ENCODE data around the gene PLD1.
"Not testable (repeated sequence)": the region's sequence is repeated elsewhere in the genome, so short reads cannot be mapped to it uniquely, and the experiment has no call there.

The PLD1 gene

DNA sequence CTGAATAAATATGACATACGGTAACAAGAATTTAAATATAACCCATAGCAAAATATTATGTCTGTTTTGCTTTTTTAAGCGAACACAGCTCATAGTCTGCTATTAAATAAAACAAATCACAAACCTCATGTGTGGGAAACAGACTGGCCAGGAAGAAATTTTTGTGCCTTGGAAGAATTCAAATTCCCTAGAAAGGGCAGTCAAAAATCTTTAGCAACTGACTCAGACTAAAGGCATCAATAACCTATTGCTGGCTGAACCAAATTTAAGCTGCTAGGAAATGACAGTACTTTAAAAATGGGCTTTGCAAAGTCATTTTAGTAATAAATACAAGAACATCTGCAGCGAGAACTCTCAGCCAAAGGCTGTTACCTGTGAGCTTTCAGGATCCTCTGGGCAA is 151.4 kb downstream of the PLD1 start:
- DNase-seq (ENCODE audit: low spot score): no peak

DNA sequence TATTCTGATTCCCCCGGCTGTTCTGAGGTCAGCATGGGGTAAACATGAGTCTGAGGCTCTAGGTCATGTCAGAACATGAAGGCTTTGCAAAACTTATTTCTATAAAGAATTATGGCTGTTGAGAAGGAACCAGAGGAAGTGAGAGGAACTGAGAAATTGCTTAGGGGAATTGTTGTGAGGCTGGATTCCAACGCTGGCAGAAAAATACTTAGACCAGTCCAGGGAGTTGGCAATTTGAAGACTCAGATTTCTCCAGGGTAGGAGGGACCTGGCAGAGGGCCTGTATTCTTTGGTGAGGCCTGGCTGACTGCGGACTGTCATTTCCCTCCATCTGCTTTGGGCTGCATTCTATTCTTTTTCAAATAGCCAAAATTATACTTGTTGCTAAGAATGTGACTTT is 155.5 kb downstream of the PLD1 start:
- DNase-seq (ENCODE audit: low spot score): no peak

DNA sequence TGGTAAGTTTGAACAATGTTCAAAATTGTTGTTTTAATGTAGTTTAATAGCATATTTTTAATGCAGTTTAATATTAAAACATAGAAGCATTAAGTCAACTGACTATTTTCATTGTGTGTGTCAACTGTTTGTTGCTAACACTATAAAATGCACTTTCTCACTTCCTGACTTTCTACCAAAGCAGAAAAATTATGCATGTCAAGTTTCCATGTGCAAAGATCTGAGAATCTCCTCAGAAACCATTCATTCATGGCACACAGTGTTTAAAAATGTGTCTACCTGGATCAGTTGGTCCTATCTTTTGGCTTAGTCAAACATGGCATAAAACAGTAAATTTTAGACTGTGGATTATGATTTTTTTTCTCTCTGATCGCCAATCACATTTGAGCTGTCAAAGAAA is 156.0 kb downstream of the PLD1 start:
- no peak for DNase-seq (ENCODE audit: low spot score)

DNA sequence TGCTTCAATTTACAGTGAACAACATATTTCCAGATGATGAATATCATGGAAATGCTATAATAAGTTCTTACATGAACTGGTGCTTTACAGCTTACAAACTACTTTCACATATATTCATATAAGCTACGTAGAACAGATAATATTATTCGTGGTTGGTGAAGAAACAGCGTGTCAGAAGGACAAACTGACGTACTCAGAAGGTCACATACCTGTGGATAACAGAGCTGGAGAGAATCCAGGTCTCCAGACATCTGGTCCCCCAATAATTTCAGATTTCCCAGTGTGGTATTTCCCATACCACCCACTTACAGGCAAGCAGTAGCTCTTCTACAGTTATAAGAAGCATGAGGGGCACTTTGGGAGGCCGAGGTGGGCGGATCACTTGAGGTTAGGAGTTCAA is 156.6 kb downstream of the PLD1 start:
- DNase-seq (ENCODE audit: low spot score): no peak

DNA sequence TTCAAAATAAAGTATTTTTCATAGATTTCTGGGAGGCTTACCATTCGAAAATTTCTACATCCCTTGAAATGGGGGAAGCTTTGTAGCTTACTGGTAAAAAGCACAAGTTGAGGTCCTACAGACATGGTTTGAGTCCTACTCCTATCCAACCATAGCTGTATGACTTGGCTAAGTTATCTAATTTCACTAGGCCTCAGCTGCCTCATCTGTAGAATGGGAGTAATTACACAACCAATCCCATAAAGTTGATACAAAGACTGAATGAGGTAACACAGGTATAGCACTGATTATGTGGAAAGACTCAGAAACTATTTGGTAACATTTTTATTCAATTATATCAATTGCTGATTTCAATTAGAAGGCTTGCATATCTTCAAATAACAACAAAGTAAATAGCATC is 157.4 kb downstream of the PLD1 start:
- no peak for DNase-seq (ENCODE audit: low spot score)

DNA sequence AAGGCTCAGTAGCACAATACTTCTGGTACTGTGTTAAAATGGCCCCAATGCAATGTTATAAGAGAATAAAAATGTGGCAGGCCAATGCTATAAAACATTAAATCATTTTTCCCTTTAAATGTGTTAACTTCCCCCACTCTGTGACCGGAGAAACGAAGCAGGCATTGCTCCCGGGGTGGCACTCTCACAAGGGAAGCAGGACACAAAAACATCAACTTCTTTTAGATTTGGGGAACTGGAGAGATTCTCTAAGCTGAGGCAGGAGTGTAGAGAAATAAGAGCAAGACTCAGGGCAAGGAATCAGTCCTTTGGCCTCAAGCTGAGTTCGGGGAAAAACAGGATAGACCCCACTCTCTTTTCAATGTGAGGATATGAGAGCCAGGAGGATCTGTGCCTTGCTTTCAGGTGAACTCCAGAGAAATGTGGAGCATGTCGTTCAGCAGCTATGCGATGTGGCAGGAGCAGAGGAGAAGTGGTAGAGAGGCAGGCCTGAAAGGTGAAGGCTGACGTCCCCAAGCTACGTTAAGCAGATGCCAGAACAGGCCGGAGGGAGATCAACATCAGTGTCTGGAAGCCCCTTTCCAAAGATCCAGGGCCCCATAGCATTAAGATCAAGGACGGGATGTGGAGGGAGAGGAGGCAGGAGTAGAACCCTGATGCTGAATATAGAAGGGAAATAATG is 160.2 kb downstream of the PLD1 start:
- DNase-seq (ENCODE audit: low spot score): no peak

DNA sequence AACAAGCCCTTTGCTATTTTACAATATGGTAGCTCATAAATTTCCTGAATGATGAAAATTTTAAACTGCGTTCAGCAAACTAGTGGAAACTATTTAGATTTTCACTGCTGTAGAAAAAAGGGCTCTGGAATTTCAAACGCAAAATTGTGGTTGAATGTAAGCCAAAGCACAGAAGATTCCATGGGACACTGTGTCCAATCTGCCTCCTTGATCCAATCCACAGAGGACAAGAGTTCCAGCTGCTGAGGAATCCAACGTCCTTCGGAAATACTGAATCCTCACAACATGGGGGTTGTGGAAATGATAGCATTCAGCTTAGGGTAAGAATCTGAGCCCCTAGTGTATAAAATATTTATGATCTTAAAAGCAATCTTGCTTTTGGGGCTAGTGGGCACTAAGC is 161.0 kb downstream of the PLD1 start:
- no peak for DNase-seq (ENCODE audit: low spot score)

DNA sequence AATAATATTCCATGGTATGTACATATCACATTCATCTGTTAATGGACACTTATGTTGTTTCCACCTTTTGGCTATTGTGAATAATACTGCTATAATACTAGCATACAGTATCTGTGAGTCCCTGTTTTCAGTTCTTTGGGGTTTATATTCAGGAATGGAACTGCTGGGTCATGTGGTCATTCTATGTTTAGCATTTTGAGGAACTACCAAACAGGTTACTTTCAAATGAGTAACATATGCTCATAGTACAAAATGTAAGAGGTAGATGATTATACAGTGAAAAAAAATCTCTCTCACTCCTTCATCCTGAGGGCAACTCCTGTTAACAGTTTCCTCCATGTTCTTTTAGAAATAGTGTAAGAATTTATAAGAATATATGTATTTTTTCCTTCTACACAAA is 162.2 kb downstream of the PLD1 start:
- DNase-seq (ENCODE audit: low spot score): no peak

DNA sequence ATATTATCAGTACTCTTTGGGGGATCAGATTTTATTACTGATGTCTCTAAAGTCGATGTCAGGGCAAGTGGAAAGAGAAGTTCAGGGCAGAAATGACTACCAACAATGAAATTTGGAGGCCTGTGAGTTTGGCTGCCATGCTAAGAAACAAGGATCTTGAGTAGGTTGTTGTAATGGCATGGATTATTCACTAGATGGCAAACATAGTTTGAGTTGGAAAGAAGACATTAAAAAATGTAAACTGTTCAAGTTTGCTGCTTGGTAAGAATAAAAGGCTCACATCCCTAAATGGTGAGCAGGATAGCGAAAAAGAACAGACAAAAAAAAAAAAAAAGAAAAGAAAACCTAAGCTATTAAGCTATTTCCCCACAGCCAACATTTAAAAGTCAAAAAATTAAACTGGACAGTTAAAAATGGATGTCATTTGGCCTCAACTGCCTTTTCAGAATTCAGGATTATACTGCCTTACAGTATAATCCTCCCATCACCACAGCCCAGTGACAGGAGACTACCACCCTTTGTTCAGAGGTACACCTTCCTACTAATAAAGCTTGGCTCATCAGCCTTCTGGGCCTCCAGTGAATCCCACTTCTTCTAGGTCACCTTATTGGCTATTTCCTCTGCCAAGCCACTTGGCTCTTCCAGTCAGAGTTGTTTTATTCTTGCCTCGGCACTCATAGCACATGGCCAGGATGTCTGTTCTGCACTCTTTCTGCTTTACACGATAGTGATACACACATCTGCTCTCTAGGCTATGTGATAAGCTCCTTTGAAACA is 163.7 kb downstream of the PLD1 start:
- DNase-seq (ENCODE audit: low spot score): peak; percentile 20

DNA sequence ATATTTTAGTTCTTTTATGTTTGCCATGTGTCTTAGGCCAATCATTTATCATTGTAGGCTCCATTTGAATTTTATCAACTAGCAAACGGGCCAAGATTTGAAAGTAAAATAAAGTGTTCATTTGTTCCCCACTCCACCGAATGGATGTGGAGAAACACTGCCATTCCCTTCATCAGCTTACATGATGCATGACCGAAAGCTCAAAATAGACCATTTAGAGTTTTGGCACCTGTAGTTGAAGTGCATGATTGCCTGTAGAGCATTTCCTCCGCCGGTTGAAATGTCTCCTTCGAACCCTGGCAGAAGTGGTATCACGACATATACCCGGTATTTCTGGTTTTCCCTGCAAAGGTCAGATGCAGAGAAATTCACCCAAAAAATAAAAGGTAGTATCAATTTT is 165.6 kb downstream of the PLD1 start:
- no peak for DNase-seq (ENCODE audit: low spot score)

DNA sequence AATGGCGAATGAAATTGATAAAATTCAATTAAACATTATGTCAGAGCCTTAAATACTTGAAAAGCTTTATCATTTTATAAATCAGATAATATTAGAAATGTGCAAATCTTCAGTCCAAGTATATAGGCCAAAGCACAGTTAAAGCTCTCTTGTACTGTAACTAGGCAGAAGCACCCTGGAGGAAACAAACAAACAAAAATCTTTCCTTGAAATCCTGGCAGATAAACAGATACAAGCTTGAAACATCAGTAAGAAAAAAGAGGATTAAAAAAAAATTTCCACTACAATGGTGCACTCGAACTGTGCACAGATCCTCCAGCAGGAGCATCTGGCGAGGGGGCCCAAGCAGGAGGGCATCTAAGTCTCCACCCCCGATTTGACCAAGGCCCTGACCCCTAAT is 166.6 kb downstream of the PLD1 start:
- no peak for DNase-seq (ENCODE audit: low spot score)

DNA sequence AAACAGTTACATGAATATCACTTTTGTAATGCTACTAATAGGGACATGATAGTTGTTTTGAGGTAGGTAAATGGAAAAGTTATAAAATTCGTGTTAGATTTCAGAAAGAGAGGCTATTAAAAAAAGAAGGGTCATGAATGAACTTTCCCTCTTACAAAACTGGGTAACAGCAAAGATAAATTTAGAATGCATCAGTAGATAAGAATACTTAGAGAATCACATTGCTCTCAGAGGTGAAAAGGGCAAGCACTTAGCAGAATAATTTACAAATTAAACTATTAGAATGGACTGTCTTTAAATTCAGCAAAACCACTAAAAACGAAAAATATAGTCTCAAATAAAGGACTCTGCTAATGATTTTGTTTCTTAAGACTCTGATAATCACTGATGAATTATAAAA is 167.2 kb downstream of the PLD1 start:
- DNase-seq (ENCODE audit: low spot score): no peak

DNA sequence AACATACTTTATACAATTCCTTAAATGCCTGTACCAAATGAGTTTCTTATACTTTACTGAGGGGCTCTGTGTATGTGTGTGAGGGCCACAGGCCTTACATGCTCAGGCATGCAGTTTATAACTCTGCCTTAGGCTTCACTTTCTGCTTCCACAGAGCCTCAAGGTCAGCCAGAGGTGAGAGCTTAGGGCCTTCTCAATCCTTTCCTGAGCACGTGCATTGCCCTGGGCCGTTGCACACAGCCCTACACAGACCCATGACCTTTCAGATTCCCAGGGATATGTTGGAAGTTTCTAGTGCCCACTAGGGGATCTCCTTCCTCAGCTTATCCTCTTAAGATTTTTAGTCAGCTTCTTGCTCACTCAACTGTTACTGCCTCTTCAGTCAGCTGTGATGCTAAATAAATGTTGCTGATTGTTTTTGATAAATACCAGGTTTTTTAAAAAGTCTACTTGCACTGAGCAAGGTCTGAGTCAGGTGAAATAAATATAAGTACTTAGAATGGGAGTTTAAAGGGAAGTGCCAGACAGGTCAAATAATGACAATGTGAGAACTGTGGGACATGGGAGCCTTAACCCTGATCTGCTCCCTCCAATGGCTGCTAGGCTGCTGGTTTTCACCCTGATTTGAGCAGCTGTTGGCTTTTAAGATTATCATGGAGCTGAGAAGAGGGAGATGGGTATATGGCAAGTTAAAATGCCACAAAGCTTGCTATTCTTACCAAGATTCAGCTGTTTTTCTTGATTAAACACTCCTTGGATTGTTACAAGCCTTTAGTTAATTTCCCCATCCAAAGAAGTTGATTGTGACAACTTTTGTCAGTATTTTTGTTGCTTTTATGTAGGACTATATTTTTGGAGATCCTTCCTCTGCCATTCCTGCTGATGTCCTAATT is 169.5 kb downstream of the PLD1 start:
- no peak for DNase-seq (ENCODE audit: low spot score)

DNA sequence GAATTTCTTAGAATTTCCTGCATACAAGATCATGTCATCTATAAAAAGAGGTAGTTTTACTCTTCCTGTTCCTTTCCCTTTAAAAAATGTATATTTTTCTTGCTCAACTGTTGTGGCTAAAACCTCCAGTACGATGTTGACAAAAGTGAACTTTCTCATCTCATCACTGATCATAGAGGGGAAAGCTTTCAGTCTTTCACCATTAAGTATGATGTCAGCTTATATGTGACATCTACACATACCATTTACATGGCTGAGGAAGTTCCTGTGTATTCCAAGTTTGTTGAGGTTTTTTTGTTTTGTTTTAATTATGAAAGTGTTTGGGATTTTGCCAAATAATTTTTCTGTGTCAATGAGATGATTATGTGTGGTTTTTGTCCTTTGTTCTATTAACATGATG is 173.6 kb downstream of the PLD1 start:
- no peak for DNase-seq (ENCODE audit: low spot score)

DNA sequence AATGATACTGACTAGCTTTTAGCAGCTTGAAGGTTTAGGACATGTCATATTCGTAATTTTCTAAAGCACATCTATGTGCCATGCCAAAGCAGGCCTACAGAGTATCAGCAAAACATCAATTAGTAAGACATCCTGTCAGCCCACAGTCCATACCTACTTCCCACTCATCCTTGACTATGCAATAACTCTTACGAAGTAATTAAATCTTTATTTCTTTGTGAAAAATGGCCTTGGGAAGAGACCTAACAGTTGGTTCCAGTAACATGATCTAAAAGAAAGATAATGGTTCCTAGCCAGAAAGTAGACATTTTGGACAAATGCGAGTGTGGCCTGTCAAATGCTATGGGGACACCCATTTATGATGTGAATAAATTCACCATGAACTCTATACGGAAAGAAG is 177.5 kb downstream of the PLD1 start:
- no peak for DNase-seq (ENCODE audit: low spot score)

DNA sequence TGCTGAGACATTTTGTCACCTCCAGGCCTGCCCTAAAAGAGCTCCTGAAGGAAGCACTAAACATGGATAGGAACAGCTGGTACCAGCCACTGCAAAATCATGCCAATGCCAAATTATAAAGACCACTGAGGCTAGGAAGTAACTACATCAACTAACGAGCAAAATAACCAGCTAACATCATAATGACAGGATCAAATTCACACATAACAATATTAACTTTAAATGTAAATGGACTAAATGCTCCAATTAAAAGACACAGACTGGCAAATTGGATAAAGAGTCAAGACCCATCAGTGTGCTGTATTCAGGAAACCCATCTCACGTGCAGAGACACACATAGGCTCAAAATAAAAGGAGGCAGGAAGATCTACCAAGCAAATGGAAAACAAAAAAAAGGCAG is 183.5 kb downstream of the PLD1 start:
- not testable (repeated sequence) for DNase-seq (ENCODE audit: low spot score)

DNA sequence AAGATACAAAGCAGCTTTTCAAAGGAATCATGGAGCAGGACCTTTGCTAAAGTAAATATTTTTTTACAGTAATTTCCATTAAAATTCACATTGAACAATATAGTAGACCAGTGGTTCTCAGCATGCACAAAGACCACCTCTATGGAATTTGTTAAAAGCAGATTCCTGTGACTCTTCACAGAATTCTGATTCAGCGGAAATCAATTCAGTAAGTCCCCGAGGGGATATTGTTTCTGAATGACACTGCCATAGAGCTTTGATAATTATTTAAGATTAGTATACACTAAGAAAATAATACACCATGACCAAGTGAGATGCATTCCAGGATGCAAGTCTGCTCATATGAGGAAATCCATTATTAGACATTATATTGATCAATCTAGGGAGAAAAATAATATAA is 188.2 kb downstream of the PLD1 start:
- DNase-seq (ENCODE audit: low spot score): no peak

DNA sequence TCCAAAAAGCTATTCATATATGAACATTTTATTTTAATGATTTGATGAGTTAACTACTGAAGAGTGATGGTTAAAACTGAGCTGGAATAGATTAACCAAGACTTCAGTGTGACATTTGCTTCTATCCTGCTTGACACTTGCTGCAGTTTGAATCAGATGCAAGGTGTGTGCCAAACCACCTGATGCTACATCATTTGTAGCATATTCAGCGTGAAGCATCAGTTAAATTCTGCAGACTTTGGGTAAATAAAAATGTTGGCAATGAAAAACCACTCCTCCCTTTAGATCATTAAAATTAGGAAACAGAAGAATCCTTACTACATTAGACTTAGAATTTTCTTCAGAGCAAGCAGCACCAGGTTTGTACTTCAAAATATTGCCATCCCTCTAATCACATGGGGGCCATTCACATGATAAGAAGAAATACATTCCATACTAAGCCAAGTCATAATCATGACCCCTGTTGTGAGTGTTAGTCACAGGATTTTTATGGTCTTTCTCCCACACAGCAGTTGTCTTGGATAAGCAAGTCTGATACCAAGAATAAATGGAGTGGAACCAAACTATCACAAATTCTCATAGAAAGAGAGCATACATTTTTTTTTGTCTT is 189.4 kb downstream of the PLD1 start:
- DNase-seq (ENCODE audit: low spot score): no peak

DNA sequence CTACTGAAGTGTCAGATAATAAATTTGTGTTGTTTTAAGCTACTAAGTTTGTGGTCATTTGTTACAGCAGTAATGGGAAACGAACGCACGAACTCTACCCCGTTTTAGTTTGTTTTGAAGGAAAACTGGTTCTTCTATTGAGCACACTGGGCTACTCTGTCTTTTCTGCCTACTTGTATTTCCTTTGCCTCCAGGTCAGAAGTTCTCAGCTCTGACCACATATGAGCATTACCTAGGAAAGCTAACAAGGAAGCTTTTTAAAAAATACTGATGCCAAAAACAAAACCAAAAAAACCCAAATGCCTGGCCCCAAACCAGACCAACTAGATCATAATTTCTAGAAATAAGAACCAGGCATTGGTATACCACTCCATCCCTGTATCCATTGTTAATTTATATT is 193.5 kb downstream of the PLD1 start:
- no peak for DNase-seq (ENCODE audit: low spot score)

DNA sequence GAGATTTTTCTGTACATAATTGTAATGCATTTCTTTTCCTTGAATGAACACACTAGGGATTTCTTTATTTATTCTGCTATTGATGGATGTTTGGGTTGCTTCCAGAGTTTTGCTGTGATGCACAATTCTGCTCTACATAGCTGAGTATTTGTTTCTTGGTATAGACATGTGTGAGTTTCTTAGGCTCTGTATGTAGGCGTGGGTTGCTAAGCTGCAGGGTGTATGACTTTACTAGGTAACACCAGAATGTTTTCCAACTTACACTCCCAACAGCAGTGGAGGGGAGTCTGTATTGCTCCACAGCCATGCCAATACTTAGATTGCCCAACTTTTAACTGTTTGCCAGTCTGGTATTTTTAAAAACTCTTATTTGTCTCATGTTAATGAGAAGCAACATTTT is 194.6 kb downstream of the PLD1 start:
- no peak for DNase-seq (ENCODE audit: low spot score)

DNA sequence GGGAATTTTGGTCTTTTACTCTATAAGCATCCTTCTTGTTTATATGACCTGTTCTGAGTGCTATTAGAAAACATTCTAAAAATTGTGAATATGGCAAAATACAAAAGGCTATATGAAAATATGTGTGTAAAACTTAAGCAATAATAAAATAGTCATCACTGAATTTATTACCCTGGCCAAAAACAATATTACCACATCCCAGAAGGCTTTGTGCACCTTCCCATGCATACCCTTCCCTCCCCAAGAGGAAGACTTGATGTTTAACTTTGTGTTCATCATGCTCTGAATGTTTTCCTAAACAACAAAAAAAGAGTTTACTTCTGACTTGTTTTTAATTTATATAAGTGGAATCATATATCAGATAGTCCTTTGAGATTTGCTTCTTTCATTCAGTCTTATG is 195.0 kb downstream of the PLD1 start:
- no peak for DNase-seq (ENCODE audit: low spot score)

DNA sequence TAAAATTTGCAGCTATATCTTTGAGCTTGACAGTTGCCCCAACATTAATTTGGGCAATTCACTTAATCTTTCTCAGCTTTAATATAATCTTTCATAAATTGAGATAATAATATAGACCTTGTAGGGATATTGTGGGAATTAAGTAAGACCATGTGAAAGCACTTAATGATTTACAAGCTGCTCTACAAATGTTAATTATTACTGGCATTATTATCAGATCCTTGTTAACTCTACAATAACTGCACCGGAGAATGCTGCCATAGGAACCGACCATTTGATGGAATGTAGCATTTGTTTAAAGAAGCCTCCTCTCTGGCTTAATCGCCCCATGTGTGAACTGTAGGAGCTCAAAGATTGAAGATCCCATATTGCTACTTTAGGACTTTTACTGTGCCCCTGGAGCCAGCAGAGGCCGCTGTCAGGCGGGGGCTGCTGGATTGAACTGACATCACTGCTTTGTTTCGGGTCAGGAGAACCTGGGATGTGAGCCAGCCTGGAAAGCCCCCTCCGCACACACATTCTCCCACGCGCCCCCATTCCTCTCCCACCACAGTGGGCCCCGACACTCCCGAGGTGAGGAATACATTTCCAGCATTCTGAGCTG is 195.9 kb downstream of the PLD1 start:
- no peak for DNase-seq (ENCODE audit: low spot score)

All from CD4-positive, alpha-beta T cell treated with Interleukin-2 at 100 ng/mL for 4 hours (primary cell).